ENCODE results near the gene SLC22A3. TPM values are rescaled to one million over a fixed set of nuclear protein-coding genes. Genes with fewer than 3 reads are reported as not detected.

SLC22A3 gene
- total and polyA plus RNA-seq, 2 of the 4 experiments (the other 2 are of a cell fraction): not detected

DNA sequence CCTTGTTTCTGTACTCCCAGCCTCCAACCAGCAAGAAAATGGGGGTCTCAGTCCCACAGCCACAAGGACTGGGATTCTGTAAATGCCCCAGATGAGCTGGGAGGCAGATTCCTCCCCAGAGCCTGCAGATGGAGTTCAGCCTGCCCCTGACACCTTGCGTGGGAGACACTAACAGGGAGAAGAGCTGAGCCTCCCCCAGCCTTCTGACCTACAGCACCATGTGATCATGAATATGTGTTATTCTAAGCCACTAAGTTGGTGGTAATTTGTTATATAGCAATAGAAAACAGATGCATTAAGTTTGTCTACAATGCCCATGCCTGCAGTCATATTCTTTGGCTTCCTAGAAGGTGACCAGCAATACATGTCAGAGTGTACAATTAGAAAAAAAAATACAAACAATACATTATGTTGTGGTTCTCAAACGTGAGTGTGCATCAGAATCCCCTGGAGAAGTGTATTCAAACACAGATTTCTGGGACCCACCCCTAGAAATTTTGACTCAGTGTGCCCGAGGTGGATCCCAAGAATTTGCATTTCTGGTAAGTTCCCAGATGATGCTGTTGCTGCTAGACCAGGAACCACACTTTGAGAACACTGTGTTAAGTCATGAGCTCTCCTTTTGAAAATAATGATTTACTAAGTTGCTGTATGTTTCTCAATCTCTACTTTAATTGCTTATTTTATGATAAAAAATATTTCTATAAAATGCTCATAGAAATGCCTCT lies 39.9 kb downstream of the SLC22A3 start:
- Histone ChIP-seq H3K14ac (replicated peaks; ENCODE audit: low read depth, low read length) (no peak overlapping the region), H2AK5ac (ENCODE audit: low read depth, low read length) (no peak overlapping the region), H3K18ac (ENCODE audit: low read depth, low read length) (no peak overlapping the region), H2BK20ac (ENCODE audit: low read depth, low read length) (no peak overlapping the region), H2BK15ac (ENCODE audit: low read depth, low read length) (no peak overlapping the region), H4K8ac (ENCODE audit: low read depth in 2 of 2, low read length in 2 of 2) (no peak overlapping the region), H3K9me1 (ENCODE audit: insufficient read depth, low read length) (no peaks in the 10 kb centered on the region), H3K9ac (ENCODE audit: low read depth, low read length) (no peak overlapping the region), H3K79me1 (ENCODE audit: low read depth in 1 of 2, low read length in 2 of 2) (no peaks in the 10 kb centered on the region), H2BK120ac (ENCODE audit: low read depth, low read length) (no peak overlapping the region), H3K27me3 (ENCODE audit: control insufficient read depth, insufficient read depth, low read length) (no peaks in the 10 kb centered on the region), H4K91ac (ENCODE audit: insufficient read depth, low read depth, low read length) (no peak overlapping the region), H3K23ac (ENCODE audit: low read depth, low read length) (no peak overlapping the region), H3K4me3 (ENCODE audit: insufficient read depth, low read depth, low read length) (no peak overlapping the region), H4K20me1 (ENCODE audit: insufficient read depth, low read length) (no peaks in the 10 kb centered on the region), H3K36me3 (ENCODE audit: control insufficient read depth, insufficient read depth, low read length) (no peaks in the 10 kb centered on the region), H2AFZ (replicated peaks; ENCODE audit: low read length, poor library complexity) (no peak overlapping the region), H3K27ac (ENCODE audit: insufficient read depth, low read length) (no peak overlapping the region), H3K4ac (ENCODE audit: low read depth, low read length) (no peak overlapping the region), H2AK9ac (replicated peaks; ENCODE audit: low read depth, low read length, poor library complexity) (no peak overlapping the region), H3K4me1 (ENCODE audit: control insufficient read depth, insufficient read depth, low read length) (no peaks in the 10 kb centered on the region), H2BK5ac (ENCODE audit: low read depth, low read length, poor library complexity, severe bottlenecking) (no peak overlapping the region), H4K5ac (ENCODE audit: low read depth, low read length) (no peak overlapping the region), H3K9me3 (ENCODE audit: control insufficient read depth, insufficient read depth, low read length) (peaks cover 3% of the 10 kb centered on the region; the same call in 1 of the 2 replicates), H3K4me2 (ENCODE audit: low read depth, low read length) (no peak overlapping the region), H3K56ac (ENCODE audit: extremely low read depth, insufficient read depth, low read length) (no peak overlapping the region)
- no CpG with 5 or more reads among the region's 3 CpGs for WGBS, 2 experiments (ENCODE audit: extremely low coverage in 2 of 2, insufficient read length in 1 of 2)
- no TSS peak for BruUV-seq (replicated peaks)
- DNase-seq (no peak), ATAC-seq (ENCODE audit: low read depth) (no peak)
- CTCF ChIA-PET: no interaction called here
- dilution Hi-C loops (cut with HindIII; ENCODE audit: low sequenced_read_pairs, unreplicated experiment): no loop called here
- POLR2A ChIA-PET (ENCODE audit: unreplicated experiment): no interaction called here
- intact Hi-C loops (cut with micrococcal nuclease): no loop called here
- TF ChIP-seq, protein P1, sequence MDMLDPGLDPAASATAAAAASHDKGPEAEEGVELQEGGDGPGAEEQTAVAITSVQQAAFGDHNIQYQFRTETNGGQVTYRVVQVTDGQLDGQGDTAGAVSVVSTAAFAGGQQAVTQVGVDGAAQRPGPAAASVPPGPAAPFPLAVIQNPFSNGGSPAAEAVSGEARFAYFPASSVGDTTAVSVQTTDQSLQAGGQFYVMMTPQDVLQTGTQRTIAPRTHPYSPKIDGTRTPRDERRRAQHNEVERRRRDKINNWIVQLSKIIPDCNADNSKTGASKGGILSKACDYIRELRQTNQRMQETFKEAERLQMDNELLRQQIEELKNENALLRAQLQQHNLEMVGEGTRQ (IDR thresholded peaks at IDR 0.05; ENCODE audit: low read depth, low read length): no peak
- TF ChIP-seq CHD1 (IDR thresholded peaks at IDR 0.05; ENCODE audit: low read depth, low read length) (no peak), CEBPB (IDR thresholded peaks at IDR 0.05; ENCODE audit: low read depth, low read length) (no peak), NFE2L2 (IDR thresholded peaks at IDR 0.05; ENCODE audit: low read depth, low read length) (no peak), FOS (IDR thresholded peaks at IDR 0.05; ENCODE audit: low read depth, low read length) (no peak), BHLHE40 (IDR thresholded peaks at IDR 0.05; ENCODE audit: low read depth, low read length) (no peak)
- in situ Hi-C loops (cut with MboI; ENCODE audit: low sequenced_read_pairs): no loop called here
